Fibroblast of the conjunctiva (primary cell): Measurements from ENCODE around the gene VTCN1.

Experiments
- DNase-seq: peaks from one replicate; pipeline ENCODE4 v3.0.0-alpha.2; 2010; ENCODE audit warnings: low read depth

The VTCN1 gene

DNA sequence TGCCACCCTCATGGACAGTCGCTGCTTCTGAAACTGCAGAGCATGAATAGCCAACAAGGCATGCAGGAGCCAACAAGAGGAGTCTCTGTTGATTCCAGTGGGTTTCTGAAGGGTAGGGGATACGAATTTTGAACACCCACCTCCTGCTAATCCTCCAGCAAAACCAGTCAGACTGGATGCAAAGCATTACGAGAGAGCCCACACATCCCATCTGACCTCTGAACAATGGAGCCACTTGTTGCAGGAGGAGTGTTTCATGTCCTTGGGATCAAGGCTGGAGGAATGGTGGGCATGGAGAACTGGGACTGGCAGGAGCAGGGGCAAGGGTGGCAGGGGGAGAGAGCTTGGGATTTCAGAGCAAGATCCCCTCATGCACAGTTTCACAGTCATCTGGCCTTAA, 1.6 kb downstream of the VTCN1 start:
- DNase-seq, result no peak

DNA sequence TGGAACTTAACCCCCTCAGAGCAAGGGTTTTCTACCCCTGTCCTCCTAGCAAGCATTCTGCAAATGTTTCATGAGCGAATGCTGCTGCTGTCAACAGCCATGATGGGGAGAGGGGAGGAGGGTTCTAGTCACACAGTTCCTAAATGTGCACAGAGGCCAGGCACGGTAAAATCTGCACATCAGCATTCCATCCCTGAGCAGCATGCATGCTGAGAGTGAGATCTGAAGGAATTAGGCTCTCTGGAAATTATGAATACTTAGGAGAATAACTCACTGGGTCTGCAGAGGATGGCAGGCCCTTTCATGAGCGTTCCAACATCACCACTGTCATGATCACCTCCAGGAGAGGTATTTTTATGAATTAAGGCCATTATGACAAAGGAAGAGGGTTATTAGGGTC, 2.1 kb downstream of the VTCN1 start:
- no peak for DNase-seq

DNA sequence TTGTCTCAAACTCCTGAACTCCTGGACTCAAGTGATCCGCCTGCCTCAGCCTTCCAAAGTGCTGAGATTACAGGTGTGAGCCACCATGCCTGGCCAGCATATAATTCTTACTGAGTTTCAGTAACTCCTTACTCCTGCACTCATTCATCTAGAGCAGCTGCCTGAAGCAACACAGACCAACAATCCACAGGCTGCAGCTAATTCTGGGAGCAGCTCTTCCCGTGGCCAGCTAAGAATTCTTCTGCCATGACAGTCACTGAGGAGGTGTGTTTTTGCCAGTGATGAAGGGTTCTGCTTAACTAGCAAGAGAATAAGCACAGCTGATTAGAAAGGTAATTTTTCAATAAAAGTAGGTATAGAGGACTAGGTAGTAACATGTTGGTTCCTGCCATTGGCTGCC, 5.4 kb downstream of the VTCN1 start:
- DNase-seq, result no peak

DNA sequence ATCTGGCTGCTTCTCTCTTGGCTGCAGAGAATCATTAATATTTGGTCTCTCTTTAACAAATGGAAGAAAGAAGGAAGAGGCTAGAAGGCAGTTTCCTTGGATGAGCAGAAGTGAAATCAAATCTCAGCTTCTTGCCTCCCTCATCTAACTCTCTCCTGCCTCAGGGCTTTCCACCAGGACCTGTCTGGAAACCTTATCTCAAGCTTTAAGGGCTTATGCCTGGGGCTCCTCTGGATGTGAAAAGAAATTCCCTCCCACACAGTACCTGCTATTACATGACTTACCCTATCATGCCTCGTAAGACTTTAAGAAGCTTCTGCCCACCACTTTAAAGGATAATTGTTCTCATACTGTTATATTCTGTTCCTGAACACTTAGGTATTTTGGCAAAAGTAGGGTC, 8.9 kb downstream of the VTCN1 start:
- DNase-seq, result no peak

DNA sequence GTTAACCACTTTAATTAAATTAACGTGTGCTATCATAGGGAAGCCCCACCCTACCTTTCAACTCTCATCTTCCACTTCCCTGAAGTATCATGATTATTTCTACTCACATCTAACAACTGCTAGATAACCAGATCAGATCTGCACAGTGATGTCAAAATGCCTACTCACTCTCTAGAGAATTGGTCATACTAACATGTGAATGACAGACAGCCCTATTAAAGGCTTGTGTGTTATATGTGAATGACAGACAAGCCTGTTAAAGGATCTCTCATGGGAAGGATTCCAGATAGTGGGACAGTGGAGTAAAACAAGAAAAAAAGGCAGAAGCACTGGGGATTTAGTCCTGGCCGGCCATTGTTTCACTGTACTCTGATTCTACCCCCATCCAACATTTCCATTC, 12.6 kb downstream of the VTCN1 start:
- DNase-seq, result no peak

DNA sequence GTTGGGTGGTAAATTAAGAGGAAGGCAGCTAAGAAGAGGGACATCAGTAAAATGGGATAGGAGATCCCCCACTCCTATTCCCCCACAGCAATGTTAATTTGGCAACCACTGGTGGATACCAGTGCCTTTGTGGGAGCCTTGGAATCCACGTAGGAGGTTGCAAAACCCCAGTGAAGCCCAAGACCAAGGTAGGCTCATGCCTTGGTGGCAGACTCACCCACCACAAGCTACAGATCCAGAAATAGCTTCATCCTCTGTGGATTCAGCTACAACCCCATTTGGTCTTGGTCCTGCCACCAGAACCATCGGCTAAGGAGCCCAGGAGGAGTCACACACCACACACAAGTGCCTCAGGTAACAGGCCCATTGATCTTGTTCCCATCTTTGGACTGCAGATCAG, 21.0 kb downstream of the VTCN1 start:
- no peak for DNase-seq

DNA sequence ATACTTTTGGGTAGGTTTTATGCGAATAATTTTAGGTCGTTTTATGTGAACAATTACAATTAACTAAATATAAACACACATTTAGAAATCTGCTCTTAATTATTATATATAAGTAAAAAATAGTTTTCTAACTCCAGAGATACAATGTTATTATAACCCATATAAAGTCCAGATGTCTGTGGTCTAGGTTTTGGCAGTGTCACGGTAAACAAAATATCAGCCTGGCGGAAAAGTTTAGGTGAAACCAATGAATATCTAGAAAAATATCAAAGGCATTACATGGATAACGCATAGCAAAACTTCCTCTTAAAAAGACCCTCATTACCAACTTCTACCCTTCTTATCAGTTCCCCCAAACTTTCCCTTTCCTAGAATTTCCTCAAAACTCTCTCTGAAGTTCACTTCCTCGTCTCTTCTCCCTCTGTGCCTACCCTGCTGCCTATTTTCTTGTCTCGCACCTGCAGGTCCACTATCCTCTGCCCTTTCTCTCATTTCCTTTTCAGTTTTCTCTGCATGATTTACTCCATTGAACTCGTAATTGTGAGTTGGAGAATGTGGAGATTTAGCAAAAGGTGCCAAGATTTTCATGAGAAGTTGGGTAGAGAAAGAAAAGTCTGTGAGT, 21.8 kb downstream of the VTCN1 start:
- DNase-seq, result peak; percentile 12

DNA sequence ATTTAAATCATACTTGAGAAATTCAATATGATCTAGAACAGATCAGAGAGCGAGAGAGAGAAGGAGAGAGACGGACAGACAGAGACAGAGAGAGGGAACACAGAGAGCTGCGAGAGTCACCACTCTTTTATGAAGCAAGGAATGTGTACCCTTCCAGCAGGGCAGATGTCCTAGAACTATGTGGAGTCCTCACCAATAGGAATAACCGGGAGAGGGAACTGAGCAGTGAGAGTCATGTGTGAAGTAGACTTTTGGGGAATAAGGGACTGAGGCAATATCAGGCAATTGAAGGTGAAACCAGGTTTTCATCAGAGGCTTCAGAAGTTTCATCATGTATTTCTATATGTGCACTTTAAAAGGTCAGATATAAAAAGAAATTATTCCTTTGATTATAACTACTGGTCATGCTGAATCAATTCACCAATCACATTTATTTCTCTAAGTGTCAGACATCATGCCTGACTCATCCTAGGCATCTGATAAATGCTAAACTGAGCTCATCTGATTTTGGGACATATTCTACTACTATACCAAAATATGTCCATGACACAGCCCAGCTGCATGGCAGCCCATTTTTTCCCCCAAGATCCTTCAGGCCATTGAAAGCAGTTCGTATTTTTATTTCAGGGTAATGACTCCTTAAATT, 22.4 kb downstream of the VTCN1 start:
- peak; percentile 59 for DNase-seq

DNA sequence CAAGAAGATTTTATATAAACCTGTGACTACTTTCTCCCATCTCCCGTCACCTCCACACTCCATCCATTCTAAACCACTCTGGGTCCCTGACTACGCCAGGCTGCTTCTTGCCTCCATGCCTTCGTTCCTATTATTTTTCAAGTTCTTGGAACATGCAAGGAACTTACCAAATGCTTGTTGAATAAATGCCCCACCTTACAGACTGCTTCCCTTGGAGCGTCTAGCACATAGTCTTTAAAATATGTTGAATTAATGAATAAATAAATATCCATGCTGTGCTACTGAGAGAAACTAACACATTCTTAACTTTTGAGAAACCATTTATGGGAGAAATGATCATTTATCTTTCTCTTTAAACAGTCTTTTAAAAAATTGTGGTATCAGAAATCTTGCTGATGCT, 27.6 kb downstream of the VTCN1 start:
- no peak for DNase-seq

DNA sequence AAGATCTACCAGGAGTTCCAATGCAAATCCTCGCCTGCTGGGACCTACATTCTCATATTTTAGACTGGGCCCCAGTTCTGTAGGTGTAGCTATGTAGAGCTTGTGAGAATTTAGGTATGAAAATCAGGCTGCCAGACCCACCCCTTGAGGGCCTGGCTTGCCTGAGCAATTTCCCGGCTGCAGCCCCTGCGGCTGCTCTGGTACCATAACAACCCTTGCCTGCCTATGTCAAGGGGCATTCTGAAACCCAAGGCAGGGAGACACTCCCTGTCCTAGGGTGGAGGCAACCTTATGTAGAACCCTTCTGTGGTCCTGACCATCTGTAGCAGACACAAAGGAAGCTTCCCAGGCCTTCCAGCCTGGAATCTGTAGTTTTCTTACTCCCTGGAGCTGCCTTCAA, 28.4 kb downstream of the VTCN1 start:
- DNase-seq, result no peak

DNA sequence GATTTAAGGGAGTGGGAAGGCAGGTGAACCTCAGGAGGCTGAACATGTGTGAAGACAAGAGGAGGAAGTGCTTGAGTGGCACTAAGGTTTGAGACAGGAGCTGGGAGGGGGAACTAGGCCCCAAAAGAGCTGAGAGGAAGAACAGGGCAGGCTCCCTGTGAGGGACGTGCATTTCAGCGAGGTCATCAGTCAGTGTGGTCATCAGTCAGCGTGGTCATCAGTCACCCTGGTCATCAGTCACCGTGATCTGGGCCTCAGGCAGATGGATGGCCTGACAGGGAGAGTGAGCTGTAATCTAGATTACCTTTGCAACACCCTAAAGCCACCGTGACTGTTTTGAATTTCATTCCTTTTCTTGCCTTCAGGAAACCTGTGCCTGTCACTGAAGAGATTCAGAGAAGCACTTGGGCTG, 29.1 kb downstream of the VTCN1 start:
- no peak for DNase-seq

DNA sequence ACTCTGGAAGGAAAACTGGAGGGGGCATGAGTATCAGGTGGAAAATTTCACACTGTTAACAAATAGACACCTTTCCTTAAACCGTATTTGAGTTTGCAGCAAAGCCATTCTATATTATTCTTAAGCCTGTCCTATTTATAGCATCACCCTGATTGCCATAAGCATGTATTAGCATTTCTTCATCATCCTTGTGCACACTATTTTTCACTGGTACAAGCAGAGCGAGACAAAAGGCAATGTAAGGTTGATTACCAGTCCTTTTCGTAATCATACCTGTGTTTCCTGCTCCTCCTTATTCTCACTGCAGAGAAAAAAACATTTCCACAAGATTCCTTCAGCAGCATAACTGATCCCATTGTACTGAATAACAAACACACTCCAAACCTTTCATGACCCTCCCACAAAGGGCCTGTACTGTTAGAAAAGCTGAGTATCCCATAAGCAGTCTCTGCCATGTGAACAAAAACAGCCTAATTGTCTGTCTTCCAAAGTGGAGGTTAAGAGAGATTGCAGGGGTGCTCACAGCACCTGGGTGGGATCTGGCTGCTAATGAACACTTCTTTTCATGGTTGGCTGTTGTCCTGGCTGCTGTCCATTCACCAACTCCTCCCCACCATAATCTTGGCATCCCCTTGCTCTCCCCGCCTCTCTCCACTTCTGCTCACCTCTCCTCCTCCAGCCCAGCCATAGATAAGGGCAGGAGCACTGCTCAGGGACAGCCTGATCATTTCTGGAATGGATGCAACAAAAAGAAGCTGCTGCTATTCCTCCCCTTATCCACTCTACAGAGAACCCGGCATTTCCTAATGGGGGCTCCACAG, 30.4 kb downstream of the VTCN1 start:
- no peak for DNase-seq

DNA sequence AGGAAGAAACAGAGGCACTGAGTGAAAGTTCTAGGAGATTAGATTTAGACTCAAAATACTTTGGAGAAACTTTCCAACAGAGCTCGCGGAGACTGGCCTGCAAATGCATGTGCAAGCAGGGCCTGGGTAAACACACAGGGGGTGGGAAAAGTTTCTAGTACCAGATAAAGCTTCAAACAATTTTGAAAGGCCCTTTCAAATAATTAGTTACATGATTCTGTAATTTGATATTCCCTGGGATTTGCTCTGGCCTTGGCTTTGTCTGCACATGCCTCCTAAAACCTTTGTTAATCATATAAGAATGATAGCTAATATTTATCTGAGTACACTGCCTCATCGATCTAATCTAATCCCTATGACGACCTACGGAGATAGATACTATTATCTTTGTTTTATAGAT, 31.3 kb downstream of the VTCN1 start:
- no peak for DNase-seq

DNA sequence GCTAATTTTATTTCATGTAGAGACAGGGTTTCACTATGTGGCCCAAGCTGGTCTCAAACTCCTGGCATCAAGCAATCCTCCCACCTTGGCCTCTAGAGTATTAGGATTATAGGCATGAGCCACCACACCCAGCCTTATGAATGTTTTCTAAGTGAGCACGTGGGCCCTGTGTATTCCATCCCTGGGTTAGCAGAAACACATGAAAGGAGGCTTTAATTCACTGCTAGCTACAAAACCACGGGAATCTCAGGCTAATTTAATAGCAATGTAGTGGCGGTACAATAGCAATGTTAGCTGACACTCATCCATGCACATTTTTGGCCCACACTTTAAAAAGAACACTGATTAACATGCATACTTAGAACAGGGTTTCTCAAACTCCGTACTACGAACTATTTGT, 32.0 kb downstream of the VTCN1 start:
- DNase-seq, result no peak

DNA sequence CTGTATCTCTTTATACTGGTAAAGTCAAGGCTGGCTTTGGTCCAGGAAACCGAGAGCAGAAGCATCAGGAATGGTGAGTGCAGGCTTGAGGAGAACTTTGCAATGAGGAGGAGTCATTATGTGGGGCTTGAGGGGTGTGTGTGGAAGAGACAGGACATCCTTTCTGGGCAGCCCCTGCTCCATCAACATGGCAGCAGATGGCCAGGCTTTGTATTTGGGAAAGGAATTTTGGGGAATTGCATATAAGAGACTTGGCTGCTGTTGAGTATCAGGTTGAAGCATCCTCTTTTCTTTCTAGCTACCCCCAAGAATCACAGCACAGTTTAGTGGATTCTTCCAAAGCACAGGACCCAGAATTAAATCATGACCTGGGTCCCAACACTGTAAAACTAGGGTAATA, 33.4 kb downstream of the VTCN1 start:
- DNase-seq, result no peak

DNA sequence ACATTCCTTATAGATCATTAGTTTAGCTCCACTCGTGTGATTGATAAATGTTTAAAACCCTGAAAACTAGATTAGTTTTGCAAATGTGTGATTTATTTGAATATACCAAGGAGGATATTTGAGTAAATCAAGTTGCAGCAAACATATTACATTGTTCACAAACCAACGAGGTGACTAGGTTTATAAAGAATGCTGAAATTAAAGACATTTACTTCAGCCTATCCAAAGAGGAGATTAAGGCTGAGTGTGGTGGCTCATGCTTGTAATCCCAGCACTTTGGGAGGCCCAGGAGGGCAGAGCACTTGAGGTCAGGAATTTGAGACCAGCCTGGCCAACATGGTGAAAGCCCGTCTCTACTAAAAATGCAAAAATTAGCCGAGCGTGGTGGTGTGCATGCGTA, 34.1 kb downstream of the VTCN1 start:
- no peak for DNase-seq

DNA sequence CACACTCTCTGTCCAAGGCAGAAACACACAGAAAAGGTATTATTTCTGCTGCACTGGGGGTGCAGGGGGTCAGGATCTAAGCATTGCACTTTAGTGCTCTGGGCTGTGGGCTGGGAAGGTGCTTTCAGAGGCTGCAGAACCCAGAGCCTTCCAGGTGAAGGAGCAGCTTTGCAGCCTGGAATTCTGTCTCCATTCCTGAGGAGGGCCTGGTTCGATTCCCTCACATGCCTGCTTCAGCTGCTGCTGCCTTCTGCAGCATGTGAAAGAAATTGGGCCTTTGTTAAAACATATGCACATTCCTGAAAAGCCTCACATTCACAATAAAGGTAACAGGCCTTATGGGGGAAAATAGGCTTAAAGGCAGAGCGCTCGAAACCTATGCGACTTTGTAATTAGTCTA, 35.9 kb downstream of the VTCN1 start:
- DNase-seq, result no peak

DNA sequence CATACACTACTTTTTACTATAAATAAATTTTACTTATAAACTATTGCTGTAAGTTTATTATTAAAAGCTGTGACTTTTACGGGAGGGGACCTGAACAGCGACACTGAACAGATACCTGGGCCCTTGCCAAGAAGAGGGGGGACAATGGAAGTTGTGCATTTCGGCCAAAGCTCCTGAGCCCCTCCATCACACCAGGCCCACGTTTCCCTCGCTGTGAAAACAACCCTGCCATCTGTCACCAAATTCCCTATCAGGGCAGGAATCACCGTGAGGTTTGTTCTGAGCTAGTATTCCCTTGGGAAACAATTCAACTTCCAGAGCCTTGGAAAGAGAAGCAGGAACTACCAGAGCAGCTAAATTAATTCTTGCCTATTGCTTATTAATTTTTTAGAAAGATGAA, 37.0 kb downstream of the VTCN1 start:
- DNase-seq, result no peak

DNA sequence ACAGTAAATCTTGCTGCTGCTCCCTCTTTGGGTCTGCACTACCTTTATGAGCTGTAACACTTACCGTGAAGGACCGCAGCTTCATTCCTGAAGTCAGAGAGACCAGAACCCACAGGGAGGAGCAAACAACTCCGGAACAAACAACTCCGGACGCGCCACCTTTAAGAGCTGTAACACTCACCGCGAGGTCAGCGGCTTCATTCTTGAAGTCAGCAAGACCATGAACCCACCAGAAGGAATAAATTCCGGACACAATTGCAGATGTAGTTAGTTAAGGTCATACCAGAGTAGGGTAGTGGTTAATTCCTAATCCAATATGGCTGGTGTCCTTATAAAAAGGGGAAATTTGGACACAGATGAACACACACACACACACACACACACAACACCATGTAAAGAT, 37.7 kb downstream of the VTCN1 start:
- no peak for DNase-seq

DNA sequence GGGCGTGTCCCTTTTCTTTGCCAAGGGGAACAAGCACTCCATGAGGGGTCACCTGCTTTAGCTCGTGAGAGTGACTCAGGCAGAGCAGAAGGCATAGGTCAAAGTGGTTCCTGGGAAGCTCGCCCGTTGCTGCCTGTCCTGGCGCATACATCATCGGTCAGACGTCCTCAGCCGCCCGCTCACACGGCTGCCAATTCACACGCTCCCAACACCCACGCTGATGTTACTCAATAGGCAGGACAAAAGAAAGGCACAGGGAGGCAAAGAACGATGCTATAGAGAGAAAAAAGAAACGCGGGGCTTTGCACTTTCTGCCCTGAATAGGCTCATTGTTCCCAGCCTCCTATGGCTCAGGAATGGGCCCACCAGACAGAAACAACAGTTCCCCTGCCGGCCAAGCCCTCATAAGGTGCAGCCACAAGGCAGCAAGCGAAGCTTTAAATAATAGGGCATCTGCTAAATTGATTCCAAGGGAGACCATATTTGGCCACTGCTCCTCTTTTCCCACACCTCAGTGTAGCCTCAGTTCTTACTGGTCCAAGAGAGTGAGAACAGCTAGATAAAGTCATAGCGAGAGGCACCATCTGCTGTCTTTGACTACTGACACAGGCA, 38.7 kb downstream of the VTCN1 start:
- peak; percentile 43 for DNase-seq

DNA sequence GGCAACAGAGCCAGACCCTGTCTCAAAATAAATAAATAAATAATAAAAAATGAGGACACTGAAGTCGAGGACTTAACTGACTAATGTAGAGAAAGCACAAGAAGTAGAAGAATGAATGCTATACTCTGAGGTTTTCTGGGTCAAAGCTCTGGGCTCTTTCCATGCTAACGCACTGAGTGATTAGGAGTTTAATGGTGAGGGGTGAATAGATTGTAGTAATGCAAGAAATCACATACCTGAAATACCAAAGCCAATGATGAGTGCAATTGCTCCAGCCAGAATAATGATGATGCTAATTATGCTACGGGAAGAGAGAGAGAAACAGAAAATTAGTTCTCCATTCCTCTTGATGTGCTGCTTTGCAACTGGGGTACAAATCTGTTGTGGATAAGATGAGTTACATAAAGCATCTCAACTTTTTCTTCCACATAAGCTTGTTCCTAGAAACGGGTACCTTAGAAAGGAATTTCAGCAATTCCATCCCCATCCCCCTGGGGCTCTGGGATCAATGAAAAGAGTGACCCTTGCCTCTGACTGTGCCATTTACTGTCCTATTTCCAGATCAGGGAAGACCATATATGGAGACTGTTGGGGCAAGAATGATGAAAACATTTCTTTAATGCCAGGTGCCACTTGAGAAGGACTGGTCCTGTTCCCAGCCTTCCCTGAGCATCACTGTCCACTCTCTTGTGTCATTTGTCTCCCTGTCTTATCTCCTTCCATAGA, 40.7 kb downstream of the VTCN1 start:
- no peak for DNase-seq

DNA sequence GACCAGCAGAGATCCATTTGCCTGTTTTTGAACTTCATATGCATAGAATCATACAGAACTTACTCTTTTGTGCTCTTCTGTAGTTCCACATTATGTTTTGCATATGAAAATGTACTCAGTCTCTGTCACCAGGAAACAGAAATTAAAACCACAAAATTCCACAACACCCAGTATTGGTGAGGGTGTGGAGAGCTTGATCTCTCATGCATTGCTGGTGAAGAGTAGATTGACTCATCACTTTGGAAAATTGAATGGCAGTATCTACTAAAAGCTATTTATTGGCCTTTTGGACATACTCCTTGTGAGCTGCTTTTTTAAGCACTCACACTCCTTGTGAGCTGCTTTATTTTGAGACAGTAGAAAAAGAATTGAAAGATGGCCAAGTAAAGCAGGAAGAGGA, 43.3 kb downstream of the VTCN1 start:
- no peak for DNase-seq
